MM.1S (cell line): ENCODE measurements around the gene MRPL48.

ENCODE experiments used
- EZH2 ChIP-seq: fragments of 300-600 bp; sonication (generic); optimal IDR thresholded peaks from 2 replicates; pipeline ENCODE3; 2017; ENCODE audit warnings: low read depth, mild to moderate bottlenecking, antibody characterized with exemption, low read length, mixed read lengths
- EZH2phosphoT487 ChIP-seq: fragments of 300-600 bp; sonication (generic); IDR thresholded peaks from 2 replicates; pipeline ENCODE4 v1.6.1; 2018; ENCODE audit warnings: antibody characterized with exemption, low read length
- TF ChIP-seq, protein P1 (sequence below): fragments of 300-600 bp; sonication (generic); IDR thresholded peaks from 2 replicates; pipeline ENCODE4 v1.5.1; 2016; ENCODE audit warnings: antibody characterized with exemption, low read length, mixed read lengths

DNA sequence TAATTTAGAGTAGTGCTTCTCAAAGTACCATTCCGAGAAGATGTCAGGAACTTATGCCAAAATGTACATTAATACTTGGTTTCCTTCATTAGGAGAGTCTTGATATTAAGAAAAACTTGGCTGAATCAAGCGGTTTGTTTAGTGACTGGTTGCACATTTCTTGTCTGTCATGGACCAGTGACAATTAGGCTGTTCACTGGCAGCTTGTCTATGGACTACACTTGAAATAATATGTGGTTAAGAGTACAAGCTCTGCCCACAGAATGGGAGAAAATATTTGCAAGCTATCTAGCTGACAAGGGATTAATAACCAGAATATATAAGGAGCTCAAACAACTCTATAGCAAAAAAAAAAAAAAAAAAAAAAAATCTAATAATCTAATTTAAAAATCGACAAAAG, 64.4 kb downstream of the MRPL48 start:
- no peak for TF ChIP-seq EZH2
- TF ChIP-seq, protein P1, sequence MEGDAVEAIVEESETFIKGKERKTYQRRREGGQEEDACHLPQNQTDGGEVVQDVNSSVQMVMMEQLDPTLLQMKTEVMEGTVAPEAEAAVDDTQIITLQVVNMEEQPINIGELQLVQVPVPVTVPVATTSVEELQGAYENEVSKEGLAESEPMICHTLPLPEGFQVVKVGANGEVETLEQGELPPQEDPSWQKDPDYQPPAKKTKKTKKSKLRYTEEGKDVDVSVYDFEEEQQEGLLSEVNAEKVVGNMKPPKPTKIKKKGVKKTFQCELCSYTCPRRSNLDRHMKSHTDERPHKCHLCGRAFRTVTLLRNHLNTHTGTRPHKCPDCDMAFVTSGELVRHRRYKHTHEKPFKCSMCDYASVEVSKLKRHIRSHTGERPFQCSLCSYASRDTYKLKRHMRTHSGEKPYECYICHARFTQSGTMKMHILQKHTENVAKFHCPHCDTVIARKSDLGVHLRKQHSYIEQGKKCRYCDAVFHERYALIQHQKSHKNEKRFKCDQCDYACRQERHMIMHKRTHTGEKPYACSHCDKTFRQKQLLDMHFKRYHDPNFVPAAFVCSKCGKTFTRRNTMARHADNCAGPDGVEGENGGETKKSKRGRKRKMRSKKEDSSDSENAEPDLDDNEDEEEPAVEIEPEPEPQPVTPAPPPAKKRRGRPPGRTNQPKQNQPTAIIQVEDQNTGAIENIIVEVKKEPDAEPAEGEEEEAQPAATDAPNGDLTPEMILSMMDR: no peak
- no peak for TF ChIP-seq EZH2phosphoT487
